ENCODE measurements around the gene RFX4. TPM values are rescaled to one million over a fixed set of nuclear protein-coding genes. Genes with fewer than 3 reads are reported as not detected.
"Not testable (repeated sequence)": the region's sequence is repeated elsewhere in the genome, so short reads cannot be mapped to it uniquely, and the experiment has no call there.

The RFX4 gene
- total RNA-seq, 1 donor from 2014 or later: not detected

- no peak for DNase-seq
Observed at GRCh38 chr12:106594447-106594846, 11.6 kb downstream of the RFX4 start.

DNA sequence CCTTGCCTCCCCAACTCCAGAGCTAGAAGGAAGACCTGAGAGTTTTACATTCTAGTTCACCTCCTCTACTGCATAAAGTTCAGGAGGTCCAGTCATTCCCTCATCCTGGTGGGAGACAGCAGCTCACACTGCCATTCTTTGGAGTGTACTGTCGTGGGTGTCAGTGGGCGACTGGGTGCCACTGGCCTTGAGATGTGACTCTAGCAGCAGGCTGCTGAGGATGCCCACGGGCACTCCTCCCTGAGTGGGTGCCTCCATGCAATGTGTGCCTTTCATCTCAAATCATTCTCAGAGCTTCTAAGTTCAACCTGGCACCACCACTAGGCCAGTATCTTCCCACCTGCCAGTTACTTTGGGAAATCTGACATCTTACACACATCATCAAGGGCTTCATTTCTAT is 12.5 kb downstream of the RFX4 start:
- DNase-seq: no peak

DNA sequence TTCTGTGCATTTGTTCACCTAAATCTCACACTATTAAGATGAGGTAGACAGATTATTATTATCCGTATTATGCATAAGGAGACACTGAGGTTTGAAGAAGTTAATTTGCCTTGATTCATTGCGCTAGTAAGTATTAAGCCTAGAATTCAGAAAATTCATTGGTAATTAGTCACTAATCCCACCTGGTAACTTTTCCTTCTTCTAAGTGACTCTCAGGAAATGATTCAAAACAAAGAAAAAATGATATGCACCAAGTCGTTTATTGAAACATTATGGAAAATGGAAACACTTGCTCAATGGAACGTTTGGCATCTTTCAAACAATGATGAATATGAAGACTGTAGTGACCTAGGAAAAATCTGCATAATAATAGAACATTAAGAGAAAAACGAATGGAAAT is 15.2 kb downstream of the RFX4 start:
- peak; percentile 66 for DNase-seq

DNA sequence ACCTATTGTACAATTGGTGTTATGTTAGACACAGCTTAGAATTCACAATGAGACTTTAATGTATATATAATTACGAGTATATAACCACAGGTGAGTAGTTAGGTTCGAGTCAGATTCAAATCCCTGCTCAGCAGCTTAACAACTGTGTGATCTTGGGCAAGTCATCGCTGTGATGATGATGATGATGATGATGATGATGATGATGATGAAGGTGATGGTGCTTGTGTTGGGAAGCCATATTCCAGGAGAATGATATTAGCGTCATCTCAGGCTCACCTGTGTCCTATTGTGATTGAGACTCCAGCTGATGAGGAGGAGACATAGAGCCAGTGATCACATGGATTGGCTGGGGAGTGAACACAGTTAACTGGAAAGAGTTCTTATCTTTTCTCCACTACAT is 16.5 kb downstream of the RFX4 start:
- DNase-seq: no peak

DNA sequence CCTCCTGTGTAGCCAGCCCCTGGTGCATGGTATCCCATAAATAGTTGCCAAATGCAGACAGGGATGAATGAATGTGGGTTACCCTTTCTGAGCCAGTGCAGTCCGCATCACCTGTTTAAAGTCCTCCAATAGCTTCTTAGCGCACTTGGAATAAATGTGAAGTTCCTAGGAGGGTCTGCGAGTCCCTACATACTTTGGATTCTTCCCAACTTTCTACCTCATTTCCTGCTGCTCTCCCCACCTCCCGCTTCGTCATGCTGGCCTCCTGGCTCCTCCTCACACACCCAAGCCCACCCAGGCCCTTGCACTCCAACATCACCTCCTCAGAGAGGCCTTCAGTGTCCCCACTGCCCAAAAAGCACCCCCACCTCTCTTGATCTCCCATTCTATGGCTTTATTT is 17.7 kb downstream of the RFX4 start:
- no peak for DNase-seq

DNA sequence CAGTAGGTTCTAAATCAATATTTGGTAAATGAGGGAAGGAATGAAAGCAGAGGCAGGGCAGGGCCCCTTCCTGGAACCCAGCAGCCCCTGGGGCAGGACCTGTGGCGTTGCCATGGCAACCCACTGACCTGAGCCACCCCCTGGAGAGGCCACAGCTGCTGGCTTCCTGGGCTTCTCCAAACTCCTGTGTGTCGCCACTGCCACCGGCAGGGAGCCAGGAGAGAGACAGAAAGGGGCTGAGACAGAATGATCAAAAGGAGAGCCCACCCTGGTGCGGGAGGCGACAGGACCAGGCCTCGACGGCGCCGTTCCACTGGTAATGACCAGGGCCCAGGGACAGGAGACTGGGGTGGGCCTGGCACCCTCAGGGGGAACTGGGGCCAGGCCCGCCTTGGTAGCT is 18.2 kb downstream of the RFX4 start:
- no peak for DNase-seq

DNA sequence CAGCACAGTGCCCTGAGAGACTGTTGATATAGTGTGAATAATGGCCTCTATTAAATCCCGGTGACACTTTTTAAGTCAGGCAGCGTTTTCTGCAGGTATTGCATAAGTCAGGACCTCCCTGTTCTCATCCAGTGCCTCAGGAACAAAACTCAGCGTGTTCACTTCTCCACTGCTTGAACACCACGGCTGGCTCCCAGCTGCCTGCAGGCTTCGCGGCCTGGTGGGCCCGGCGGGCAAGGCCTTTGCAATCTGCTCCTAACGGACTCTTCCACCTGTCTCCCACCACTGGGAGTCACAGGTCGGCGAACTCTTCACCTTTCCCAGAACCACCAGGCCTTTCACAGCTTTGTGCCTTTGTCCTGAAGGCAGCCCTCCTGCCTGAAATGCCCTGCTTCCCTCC is 18.7 kb downstream of the RFX4 start:
- DNase-seq: no peak

DNA sequence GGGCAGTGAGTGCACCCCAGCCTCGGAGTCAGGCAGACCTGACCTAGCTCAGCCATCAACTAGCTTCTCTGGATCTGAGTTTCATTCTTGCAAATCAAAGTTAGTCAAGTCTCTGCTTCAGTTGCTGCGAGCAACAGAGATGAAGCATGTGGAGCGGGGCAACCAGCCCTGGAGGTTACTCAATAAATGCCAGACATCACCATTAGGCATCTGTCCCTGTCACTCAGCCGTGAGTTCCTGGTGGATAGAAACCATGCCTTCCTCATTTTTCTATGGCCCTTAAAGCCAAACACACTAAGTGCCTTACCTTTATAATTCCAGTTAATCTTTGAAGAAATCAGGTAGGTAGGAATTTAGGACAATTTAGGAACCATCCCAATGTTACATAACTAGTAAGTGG is 19.3 kb downstream of the RFX4 start:
- no peak for DNase-seq

- no peak for DNase-seq
Observed at GRCh38 chr12:106605254-106605653, 22.4 kb downstream of the RFX4 start.

DNA sequence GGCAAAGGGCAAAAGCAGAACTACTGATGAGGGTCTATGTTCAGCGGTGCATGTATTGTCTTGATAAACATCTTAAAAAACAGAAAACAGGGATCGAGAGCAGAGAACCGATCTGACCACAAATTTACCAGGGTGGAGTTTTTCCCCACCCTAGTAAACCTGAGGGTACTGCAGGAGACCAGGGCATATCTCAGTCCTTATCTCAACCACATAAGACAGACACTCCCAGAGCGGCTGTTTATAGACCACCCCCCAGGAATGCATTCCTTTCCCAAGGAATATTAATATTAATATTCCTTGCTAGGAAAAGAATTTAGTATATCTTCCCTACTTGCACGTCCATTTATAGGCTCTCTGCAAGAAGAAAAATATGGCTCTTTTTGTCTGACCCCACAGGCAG is 37.8 kb downstream of the RFX4 start:
- not testable (repeated sequence) for DNase-seq

GRCh38 chr12:106625976-106626375 is 43.2 kb downstream of the RFX4 start:
- no peak for DNase-seq

DNA sequence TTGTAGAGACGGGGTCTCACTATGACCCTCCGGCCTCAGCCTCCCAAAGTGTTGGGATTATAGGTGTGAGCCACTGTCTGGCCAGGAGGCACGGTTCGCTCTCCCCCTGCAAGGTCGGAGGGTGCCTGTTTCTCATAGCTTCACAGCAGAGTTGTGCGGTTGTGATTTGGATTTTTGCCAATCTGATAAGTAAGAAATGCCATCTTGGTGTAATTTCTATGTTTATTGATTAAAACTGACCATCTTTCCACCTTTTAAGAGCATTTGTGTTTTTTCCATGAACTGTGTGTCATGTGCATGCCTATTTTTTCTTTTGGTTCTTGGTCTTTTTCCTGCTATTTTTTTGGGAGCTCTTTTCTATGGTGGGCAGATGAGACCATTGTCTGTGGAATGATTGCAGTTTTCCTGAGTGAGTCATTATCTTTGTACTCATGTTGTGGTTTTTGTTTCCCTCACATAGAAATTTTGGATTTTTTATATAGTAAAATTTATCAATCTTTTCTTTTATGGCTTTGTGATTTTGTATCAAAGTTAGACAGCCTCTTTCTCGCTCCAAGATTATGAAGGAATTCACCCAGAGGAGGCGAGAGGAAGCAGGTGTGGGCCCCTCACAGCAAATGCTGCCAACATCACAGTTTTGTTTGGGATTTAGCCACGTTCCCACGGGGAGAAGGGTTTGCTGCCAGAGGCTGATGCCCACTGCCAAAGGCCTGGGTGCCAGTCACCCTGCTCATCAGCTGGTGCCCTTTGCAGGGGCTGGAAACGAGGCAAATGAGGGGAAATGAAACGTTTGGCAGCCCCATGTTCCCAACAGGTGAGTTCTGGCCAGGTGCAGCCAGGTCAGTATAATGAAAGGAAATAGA is 47.2 kb downstream of the RFX4 start:
- peak; percentile 54 for DNase-seq

DNA sequence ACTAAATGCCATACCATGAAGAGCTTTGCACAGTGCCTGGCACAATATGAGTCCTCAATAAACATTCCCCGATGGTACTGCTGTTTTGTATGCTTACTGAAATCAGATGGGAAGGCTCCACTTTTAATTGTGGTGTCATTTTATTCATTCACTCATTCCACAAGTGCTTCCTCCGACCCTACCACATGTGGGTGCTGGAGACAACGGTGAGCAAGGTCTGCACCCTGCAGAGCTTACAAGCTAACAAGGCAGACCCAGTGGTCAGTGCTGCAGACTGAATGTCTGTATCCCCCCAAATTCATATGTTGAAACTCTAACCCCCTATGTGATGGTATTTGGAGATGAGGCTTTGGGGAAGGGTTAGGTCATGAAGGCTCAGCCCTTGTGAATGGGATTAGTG is 48.3 kb downstream of the RFX4 start:
- no peak for DNase-seq

- no peak for DNase-seq
Observed at GRCh38 chr12:106631797-106632196, 49.0 kb downstream of the RFX4 start.

DNA sequence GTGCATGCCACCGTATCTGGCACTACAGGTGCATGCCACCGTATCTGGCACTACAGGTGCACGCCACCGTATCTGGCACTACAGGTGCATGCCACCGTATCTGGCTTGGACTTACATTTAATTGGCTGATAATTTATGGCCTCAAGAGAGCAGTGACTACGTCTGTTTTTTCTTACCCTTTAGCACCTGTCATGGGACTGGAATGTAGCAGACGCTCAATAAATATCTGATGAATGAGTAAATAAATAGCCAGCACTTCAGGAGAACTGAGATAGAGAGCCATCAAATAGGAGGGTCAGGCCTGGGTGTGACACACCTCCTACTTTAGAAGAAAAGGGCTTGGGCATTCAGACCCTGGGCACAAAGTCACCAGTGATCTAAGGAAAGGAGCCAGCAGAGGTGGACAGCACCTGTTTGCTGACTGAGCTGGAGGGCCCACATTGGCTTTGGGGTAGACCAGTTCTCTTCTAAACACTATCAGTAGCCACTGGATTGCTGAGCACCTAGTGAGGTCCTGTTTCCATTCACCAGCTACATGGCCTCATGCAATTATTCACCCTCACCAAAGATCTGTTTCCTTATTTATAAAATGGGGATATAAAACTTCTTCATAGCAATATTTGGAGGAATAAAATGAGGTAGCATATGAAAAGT is 50.1 kb downstream of the RFX4 start:
- no peak for DNase-seq

GRCh38 chr12:106633451-106633823 is 50.6 kb downstream of the RFX4 start:
- no peak for DNase-seq

DNA sequence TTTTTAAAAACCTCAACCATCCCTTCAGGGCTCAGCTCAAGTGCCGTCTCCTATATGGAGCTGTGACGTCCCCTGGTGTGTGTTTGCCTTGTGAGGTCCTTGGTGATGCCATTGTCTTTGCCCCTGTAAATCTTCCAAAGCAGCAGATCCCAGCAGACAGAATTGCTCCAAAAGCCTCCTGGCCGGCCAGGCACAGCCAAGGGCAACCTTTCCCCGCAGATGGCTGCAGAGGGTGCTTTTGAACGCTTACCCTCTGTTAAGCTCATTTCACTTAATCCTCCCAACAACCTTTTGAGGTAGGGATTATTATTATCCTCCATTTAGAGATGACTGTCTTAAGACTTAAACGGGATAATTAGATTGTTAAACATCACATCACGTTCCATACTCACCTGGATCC is 51.4 kb downstream of the RFX4 start:
- no peak for DNase-seq

- no peak for DNase-seq
Observed at GRCh38 chr12:106643000-106643399, 60.2 kb downstream of the RFX4 start.

- DNase-seq: no peak
Observed at GRCh38 chr12:106644335-106645073, 61.7 kb downstream of the RFX4 start.

- no peak for DNase-seq
Observed at GRCh38 chr12:106645074-106645421, 62.2 kb downstream of the RFX4 start.

DNA sequence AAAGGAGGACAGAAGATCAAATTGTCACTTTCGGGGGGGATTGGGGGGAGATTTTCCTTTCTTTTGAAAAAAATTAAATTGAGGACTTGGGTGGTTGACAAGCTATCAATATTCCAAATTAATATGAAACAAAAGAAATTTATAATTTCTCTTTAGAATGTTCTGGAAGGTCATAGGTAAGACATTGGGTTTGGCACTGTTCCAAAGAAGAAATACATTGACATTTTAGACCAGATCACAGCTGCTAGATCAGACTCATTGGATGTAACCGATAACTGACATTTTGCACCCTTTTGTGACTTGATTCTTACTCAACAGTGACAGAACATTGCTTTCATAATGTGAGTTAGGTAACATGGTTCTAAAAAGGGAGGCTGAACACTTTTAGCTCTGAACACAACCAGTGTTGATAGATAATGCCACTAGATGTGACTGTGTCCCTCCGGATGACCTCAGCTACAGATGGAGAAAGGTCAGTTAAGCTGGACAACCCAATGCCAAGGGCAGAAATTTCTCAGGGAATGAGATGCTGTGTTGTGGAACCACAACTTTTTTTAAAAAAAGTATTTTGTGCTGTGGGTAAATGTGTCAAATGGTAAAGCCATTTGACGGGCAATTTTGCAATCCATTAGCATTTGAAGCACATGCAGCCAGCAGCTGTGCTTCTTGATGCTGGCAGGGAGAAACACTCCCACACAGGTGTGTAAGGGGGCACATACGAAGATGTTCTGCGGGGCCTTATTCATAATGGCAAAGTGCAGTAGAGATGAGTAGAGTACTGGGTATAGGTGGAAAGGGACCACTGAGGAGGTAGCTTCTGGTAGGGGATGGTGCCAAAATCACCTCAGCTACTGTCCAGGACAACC is 62.9 kb downstream of the RFX4 start:
- DNase-seq: no peak

- DNase-seq: no peak
Observed at GRCh38 chr12:106646472-106646871, 63.7 kb downstream of the RFX4 start.

Data from dermis blood vessel endothelial cell (primary cell).